ENCODE data around the gene YPEL1.

GRCh38 chr22:21712751-21713427 is 22.7 kb downstream of the YPEL1 start:
- TF ChIP-seq EP300 (IDR thresholded peaks at IDR 0.05) (peak in 1 of 2 donors; percentile 50), CTCF (IDR thresholded peaks at IDR 0.05) (peak; percentile 65 to 90 (median 83))
